A549 (cell line): ENCODE results near the gene USP38.

Experiments used
- CHD2 ChIP-seq: fragments of 150-350 bp; IDR thresholded peaks from 2 replicates; pipeline ENCODE4 v1.6.1; 2014; ENCODE audit warnings: low read length; ENCODE audit not compliant: partially characterized antibody
- KDM1A ChIP-seq: fragments of 200-600 bp; sonication (generic); IDR thresholded peaks from 2 replicates; pipeline ENCODE4 v1.6.1; 2016; ENCODE audit warnings: low read depth, mild to moderate bottlenecking
- MAFK ChIP-seq: fragments of 450-650 bp; IDR thresholded peaks from 2 replicates; pipeline ENCODE4 v1.6.1; 2014; ENCODE audit not compliant: partially characterized antibody
- POLR2A ChIP-seq: IDR thresholded peaks from 2 replicates; pipeline ENCODE4 v1.6.1; 2012; ENCODE audit warnings: mild to moderate bottlenecking, low read length
- RFX5 ChIP-seq: fragments of 450-650 bp; IDR thresholded peaks from 2 replicates; pipeline ENCODE4 v1.7.1; 2014; ENCODE audit warnings: antibody characterized with exemption, mild to moderate bottlenecking, moderate library complexity
- RNF2 ChIP-seq: fragments of 200-600 bp; sonication (generic); IDR thresholded peaks from 2 replicates; pipeline ENCODE4 v1.6.1; 2016; ENCODE audit warnings: low read depth, mild to moderate bottlenecking, antibody characterized with exemption, moderate library complexity, borderline replicate concordance
- TF ChIP-seq, protein P1 (sequence below): fragments of >200 bp; sonication (Bioruptor Twin); formaldehyde crosslinking; IDR thresholded peaks from 3 replicates; pipeline ENCODE4 v1.5.1; 2016

DNA sequence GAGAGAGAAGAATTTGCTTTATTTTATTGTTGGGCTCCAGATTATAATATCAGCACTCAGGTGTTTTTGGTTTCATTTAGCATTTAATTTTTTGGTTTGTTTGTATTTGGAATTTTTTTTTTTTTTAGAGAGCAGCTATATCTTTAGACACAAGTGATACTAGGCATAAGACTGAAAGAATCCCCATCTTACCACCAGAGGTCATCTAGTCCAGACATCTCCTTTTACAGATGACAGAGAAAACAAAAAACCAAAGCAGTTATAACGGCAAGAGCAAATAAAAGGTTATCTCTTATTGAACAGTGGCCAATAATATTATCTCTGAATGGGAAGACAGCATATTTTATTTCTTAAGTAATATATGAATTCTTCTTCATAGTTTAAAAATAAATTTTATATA, 22.8 kb downstream of the USP38 start:
- TF ChIP-seq, protein P1, sequence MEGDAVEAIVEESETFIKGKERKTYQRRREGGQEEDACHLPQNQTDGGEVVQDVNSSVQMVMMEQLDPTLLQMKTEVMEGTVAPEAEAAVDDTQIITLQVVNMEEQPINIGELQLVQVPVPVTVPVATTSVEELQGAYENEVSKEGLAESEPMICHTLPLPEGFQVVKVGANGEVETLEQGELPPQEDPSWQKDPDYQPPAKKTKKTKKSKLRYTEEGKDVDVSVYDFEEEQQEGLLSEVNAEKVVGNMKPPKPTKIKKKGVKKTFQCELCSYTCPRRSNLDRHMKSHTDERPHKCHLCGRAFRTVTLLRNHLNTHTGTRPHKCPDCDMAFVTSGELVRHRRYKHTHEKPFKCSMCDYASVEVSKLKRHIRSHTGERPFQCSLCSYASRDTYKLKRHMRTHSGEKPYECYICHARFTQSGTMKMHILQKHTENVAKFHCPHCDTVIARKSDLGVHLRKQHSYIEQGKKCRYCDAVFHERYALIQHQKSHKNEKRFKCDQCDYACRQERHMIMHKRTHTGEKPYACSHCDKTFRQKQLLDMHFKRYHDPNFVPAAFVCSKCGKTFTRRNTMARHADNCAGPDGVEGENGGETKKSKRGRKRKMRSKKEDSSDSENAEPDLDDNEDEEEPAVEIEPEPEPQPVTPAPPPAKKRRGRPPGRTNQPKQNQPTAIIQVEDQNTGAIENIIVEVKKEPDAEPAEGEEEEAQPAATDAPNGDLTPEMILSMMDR: peak; percentile 22; the same call in 1 of the 3 replicates
- TF ChIP-seq POLR2A: no peak
- no peak for TF ChIP-seq MAFK
- TF ChIP-seq RFX5: no peak
- TF ChIP-seq RNF2: no peak
- no peak for TF ChIP-seq KDM1A
- no peak for TF ChIP-seq CHD2
